A673 (cell line): Measurements from ENCODE around the gene CBFA2T3. TPM values are rescaled to one million over a fixed set of nuclear protein-coding genes. Genes with fewer than 3 reads are reported as not detected.

Source experiments
- BruUV-seq: library from RNA; stranded (reverse); fragments of 400-500 nt; replicated peaks from 2 replicates; lab custom pipeline; 2021; lab: Mats Ljungman, UMichigan
- CTCF ChIA-PET: fragments of 300-600 bp; sonication (Branson Sonifier 250); formaldehyde crosslinking; loops from one replicate; lab custom pipeline; 2022; ENCODE audit warnings: antibody characterized with exemption; lab: Charles Lee
- POLR2A ChIA-PET: fragments of 300-600 bp; sonication (Branson Sonifier 250); formaldehyde crosslinking; loops from one replicate; lab custom pipeline; 2022; ENCODE audit warnings: antibody characterized with exemption; ENCODE audit not compliant: low non-redundant PET; lab: Charles Lee
- DNase-seq: peaks from one replicate; pipeline ENCODE4 v3.0.0-alpha.2; 2015; ENCODE audit warnings: low spot score
- H3K27ac ChIP-seq: fragments of 200-600 bp; sonication (generic); 2 replicates; pipeline ENCODE4 v1.5.1; 2016; ENCODE audit warnings: mixed run types, low read depth, mild to moderate bottlenecking, mixed read lengths, antibody characterized with exemption, low read length; ENCODE audit not compliant: poor library complexity, severe bottlenecking
- H3K27me3 ChIP-seq: fragments of 200-600 bp; sonication (generic); replicated peaks from 2 replicates; pipeline ENCODE4 v1.6.1; 2017; ENCODE audit warnings: mixed run types, low read depth, mild to moderate bottlenecking, mixed read lengths, antibody characterized with exemption, low read length; ENCODE audit not compliant: insufficient read depth, poor library complexity
- H3K36me3 ChIP-seq: fragments of 200-600 bp; sonication (generic); 2 replicates; pipeline ENCODE4 v1.6.1; 2016; ENCODE audit warnings: mixed run types, mild to moderate bottlenecking, mixed read lengths, antibody characterized with exemption, low read length; ENCODE audit not compliant: insufficient read depth, poor library complexity, severe bottlenecking
- H3K4me1 ChIP-seq: fragments of 200-600 bp; sonication (generic); 2 replicates; pipeline ENCODE4 v1.6.1; 2017; ENCODE audit warnings: mixed run types, mild to moderate bottlenecking, mixed read lengths, antibody characterized with exemption, low read length; ENCODE audit not compliant: insufficient read depth, poor library complexity, severe bottlenecking
- H3K4me3 ChIP-seq: fragments of 200-600 bp; sonication (generic); 2 replicates; pipeline ENCODE4 v1.5.1; 2016; ENCODE audit warnings: low read depth, mixed run types, mild to moderate bottlenecking, mixed read lengths, low read length; ENCODE audit not compliant: poor library complexity, severe bottlenecking
- H3K9me3 ChIP-seq: fragments of 200-600 bp; sonication (generic); 2 replicates; pipeline ENCODE4 v1.6.1; 2016; ENCODE audit warnings: mixed run types, low read depth, mild to moderate bottlenecking, mixed read lengths, antibody characterized with exemption, low read length; ENCODE audit not compliant: poor library complexity, severe bottlenecking
- EZH2 ChIP-seq: fragments of 200-600 bp; sonication (generic); IDR thresholded peaks from 2 replicates; pipeline ENCODE4 v1.6.1; 2017; ENCODE audit warnings: borderline replicate concordance, low read depth, mild to moderate bottlenecking, mixed read lengths, antibody characterized with exemption, low read length; ENCODE audit not compliant: poor library complexity, severe bottlenecking
- intact Hi-C: fragments of 100-400 bp; cut with micrococcal nuclease; formaldehyde crosslinking; loops from one replicate; pipeline ENCODE4 v1.10.0; 2022; ENCODE audit not compliant: unreplicated experiment
- total RNA-seq: library from RNA; stranded (reverse); gene quantifications from 2 replicates; pipeline ENCODE4 v1.2.3, GENCODE V29; 2021
- TF ChIP-seq, protein P1 (sequence below): fragments of 300-800, 200-600 bp; sonication (generic); conservative IDR thresholded peaks from 2 replicates; pipeline ENCODE4 v1.5.1; 2017; ENCODE audit warnings: low read depth, mild to moderate bottlenecking, antibody characterized with exemption, low read length, moderate library complexity, mixed read lengths

CBFA2T3 gene
- total RNA-seq, 1 experiment from 2014 or later = 1.7 TPM

GRCh38 chr16:88899901-88900661 lies 76.9 kb downstream of the CBFA2T3 start:
- Histone ChIP-seq H3K27me3 (no peaks in the 10 kb centered on the region), H3K27ac (no peak overlapping the region), H3K9me3 (no peaks in the 10 kb centered on the region), H3K4me3 (no peak overlapping the region), H3K4me1 (peaks cover under 1% of the 10 kb centered on the region), H3K36me3 (no peaks in the 10 kb centered on the region)
- ChIA-PET CTCF (interaction anchor here (0.6 kb wide), 1 partner anchor 30 kb away, joined by 4 read pairs; no protein-coding TSS in a partner anchor), POLR2A (no interaction called here)
- BruUV-seq = no TSS peak
- intact Hi-C loops = no loop called here
- DNase-seq = no peak
- TF ChIP-seq, protein P1, sequence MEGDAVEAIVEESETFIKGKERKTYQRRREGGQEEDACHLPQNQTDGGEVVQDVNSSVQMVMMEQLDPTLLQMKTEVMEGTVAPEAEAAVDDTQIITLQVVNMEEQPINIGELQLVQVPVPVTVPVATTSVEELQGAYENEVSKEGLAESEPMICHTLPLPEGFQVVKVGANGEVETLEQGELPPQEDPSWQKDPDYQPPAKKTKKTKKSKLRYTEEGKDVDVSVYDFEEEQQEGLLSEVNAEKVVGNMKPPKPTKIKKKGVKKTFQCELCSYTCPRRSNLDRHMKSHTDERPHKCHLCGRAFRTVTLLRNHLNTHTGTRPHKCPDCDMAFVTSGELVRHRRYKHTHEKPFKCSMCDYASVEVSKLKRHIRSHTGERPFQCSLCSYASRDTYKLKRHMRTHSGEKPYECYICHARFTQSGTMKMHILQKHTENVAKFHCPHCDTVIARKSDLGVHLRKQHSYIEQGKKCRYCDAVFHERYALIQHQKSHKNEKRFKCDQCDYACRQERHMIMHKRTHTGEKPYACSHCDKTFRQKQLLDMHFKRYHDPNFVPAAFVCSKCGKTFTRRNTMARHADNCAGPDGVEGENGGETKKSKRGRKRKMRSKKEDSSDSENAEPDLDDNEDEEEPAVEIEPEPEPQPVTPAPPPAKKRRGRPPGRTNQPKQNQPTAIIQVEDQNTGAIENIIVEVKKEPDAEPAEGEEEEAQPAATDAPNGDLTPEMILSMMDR = no peak
- TF ChIP-seq EZH2 = no peak

DNA sequence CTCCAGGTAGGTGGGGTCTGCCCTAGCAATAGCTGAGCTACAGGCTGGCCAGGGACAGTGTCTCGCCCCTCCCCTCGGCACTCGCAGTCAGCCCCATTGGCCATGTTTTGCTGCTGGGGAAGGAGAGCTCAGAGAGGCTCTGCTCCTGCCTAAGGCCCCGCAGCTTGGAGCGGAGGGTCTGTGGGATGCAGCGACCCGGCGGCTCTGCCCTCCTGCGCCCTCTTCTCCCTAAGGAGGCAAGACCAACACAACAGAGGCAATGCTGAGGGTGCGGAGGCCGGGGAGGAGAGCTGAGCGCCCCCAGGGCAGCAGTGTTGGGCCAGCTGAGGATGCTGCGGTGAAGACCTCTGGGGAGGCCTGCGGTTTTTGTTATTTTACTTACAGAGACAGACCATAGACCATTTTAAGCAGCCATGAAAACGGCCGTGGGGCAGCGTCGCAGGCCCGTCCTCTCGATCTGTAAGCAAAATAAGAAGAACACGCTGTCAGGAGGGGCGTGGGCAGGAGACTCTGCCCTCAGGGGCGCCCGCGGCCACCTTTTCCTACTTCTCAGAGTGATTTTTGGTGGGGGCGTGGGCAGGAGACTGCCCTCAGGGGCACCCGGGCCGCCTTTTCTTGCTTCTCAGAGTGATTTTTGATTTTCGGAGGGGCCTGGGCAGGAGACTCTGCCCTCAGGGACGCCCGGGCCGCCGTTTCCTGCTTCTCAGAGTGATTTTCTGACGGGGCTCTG lies 79.1 kb downstream of the CBFA2T3 start:
- CTCF ChIA-PET = interaction anchor here (0.6 kb wide), 1 partner anchor 160 kb away, joined by 3 read pairs; no protein-coding TSS in a partner anchor
- intact Hi-C loops = no loop called here
- POLR2A ChIA-PET = no interaction called here
- Histone ChIP-seq H3K36me3 (no peaks in the 10 kb centered on the region), H3K27me3 (no peaks in the 10 kb centered on the region), H3K27ac (no peak overlapping the region), H3K9me3 (no peaks in the 10 kb centered on the region), H3K4me1 (no peaks in the 10 kb centered on the region), H3K4me3 (no peak overlapping the region)
- no peak for DNase-seq
- no peak for TF ChIP-seq EZH2
- BruUV-seq = no TSS peak

GRCh38 chr16:88896238-88897070 lies 80.6 kb downstream of the CBFA2T3 start:
- CTCF ChIA-PET = no interaction called here
- TF ChIP-seq EZH2 = no peak
- TF ChIP-seq, protein P1 = no peak
- H3K4me3 ChIP-seq = no peak overlapping the region
- POLR2A ChIA-PET = no interaction called here
- H3K27ac ChIP-seq = no peak overlapping the region
- no TSS peak for BruUV-seq
- H3K27me3 ChIP-seq = no peaks in the 10 kb centered on the region
- no peak for DNase-seq
- H3K9me3 ChIP-seq = no peaks in the 10 kb centered on the region
- no peaks in the 10 kb centered on the region for H3K4me1 ChIP-seq
- no peaks in the 10 kb centered on the region for H3K36me3 ChIP-seq
- intact Hi-C loops = no loop called here
